Measurements from ENCODE around the gene DLX4.

DLX4 gene

DNA sequence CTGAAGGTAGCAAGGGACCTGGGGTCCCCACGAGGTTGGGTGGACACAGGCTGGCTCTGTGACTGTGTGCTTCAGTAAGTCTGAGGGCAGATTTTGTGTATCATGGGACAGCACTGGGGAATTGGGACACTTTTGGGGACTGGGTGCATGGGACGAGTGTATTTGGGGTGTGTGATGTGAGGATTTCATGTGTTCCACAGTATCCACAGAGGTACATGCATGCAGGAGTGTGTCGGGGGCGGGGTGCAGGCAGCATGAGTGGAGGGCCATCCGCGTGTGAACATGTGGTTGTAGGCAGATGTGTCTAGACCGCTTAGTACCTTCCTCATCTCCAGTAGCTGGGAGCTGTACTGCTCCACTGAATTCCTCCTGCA is 27.1 kb downstream of the DLX4 start:
- no peak overlapping the region for H3K27ac ChIP-seq
- no peaks in the 10 kb centered on the region for H4K20me1 ChIP-seq (ENCODE audit: insufficient read depth)
- H3K9ac ChIP-seq, result no peak overlapping the region
- no peaks in the 10 kb centered on the region for H3K36me3 ChIP-seq (ENCODE audit: insufficient read depth)
- H2AFZ ChIP-seq (ENCODE audit: low read depth), result no peak overlapping the region
- TF ChIP-seq, protein P1, sequence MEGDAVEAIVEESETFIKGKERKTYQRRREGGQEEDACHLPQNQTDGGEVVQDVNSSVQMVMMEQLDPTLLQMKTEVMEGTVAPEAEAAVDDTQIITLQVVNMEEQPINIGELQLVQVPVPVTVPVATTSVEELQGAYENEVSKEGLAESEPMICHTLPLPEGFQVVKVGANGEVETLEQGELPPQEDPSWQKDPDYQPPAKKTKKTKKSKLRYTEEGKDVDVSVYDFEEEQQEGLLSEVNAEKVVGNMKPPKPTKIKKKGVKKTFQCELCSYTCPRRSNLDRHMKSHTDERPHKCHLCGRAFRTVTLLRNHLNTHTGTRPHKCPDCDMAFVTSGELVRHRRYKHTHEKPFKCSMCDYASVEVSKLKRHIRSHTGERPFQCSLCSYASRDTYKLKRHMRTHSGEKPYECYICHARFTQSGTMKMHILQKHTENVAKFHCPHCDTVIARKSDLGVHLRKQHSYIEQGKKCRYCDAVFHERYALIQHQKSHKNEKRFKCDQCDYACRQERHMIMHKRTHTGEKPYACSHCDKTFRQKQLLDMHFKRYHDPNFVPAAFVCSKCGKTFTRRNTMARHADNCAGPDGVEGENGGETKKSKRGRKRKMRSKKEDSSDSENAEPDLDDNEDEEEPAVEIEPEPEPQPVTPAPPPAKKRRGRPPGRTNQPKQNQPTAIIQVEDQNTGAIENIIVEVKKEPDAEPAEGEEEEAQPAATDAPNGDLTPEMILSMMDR (conservative IDR thresholded peaks at IDR 0.05; ENCODE audit: low read depth, low read length), result no peak
- H3K4me1 ChIP-seq (ENCODE audit: low read depth, poor library complexity, severe bottlenecking), result peaks cover 15% of the 10 kb centered on the region
- H3K79me2 ChIP-seq (ENCODE audit: insufficient read depth, low read depth), result no peaks in the 10 kb centered on the region
- H3K4me2 ChIP-seq, result peak overlapping the region; percentile 75; the same call in 1 of the 2 replicates
- H3K4me3 ChIP-seq (IDR thresholded peaks at IDR 0.05; ENCODE audit: insufficient read depth, low read depth, low read length), result no peak overlapping the region
- peaks cover 82% of the 10 kb centered on the region for H3K27me3 ChIP-seq (ENCODE audit: insufficient read depth, low read depth)

DNA sequence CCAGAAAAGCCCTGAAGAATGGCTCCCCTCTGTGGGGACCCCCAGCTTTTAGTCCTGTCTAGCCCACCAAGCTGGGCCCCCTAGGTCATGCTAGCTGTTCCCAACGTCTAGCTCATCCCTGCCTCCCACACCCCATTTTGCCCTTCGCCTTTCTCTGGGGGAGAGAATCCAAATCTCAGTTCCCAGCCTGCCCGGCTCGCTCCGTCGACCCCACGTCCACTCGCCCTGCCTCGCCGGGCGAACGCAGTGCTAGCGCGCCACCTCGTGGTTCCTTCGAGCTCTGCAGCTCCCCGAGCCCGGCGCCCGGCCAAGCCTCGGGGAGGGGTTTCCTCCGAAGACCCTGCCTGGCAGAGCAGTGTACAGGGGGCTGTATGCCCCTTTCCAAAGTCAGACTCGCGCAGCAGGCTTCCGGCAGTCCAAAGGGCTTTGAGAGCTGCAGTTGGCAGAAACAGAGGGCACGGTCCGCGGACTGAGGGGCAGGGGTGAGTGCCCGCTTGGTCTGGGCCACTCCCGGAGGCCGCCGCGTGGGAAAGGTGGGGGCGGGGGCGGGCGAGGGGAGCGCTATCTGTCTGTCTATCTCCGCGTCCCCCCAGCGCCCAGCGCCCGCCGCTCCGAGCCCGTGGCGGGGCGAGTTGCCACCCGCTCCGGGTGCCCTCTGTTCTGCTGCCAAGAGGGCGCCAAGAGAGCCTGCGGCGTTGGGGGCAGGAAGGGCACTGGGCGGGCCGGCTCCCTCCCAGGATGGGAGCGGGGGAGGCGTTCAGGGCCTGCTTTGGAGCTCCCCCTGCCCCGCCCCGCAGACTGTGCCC is 27.7 kb downstream of the DLX4 start:
- no peak overlapping the region for H3K27ac ChIP-seq
- H2AFZ ChIP-seq (ENCODE audit: low read depth), result peak overlapping the region; percentile 95
- TF ChIP-seq, protein P1 (conservative IDR thresholded peaks at IDR 0.05; ENCODE audit: low read depth, low read length), result peak; percentile 98
- no peaks in the 10 kb centered on the region for H3K36me3 ChIP-seq (ENCODE audit: insufficient read depth)
- H3K4me1 ChIP-seq (ENCODE audit: low read depth, poor library complexity, severe bottlenecking), result peaks cover 15% of the 10 kb centered on the region
- H3K4me2 ChIP-seq, result peak overlapping the region; percentile 75
- H4K20me1 ChIP-seq (ENCODE audit: insufficient read depth), result no peaks in the 10 kb centered on the region
- peaks cover 82% of the 10 kb centered on the region for H3K27me3 ChIP-seq (ENCODE audit: insufficient read depth, low read depth)
- no peak overlapping the region for H3K9ac ChIP-seq
- H3K4me3 ChIP-seq (IDR thresholded peaks at IDR 0.05; ENCODE audit: insufficient read depth, low read depth, low read length), result no peak overlapping the region
- H3K79me2 ChIP-seq (ENCODE audit: insufficient read depth, low read depth), result no peaks in the 10 kb centered on the region

DNA sequence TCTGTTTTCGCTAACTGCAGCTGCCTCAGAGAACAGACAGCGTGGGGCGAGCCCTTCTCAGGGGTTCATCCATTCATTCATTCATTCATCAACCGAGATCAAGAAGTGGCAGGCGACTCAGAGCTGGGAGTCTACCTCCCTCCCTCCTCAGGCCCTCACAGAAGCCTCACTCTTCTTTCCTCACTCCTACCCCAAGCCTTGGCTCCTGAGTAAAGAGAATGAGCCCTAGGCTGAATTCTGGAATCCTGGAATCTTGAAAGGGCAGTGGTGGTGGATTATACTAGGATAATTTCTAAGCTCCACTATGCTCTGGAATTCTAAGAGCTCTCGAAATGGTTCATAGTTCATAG is 28.3 kb downstream of the DLX4 start:
- H3K9ac ChIP-seq, result no peak overlapping the region
- H3K36me3 ChIP-seq (ENCODE audit: insufficient read depth), result no peaks in the 10 kb centered on the region
- peaks cover 82% of the 10 kb centered on the region for H3K27me3 ChIP-seq (ENCODE audit: insufficient read depth, low read depth)
- peak overlapping the region; percentile 95 for H2AFZ ChIP-seq (ENCODE audit: low read depth)
- no peak overlapping the region for H3K27ac ChIP-seq
- no peaks in the 10 kb centered on the region for H3K79me2 ChIP-seq (ENCODE audit: insufficient read depth, low read depth)
- TF ChIP-seq, protein P1 (conservative IDR thresholded peaks at IDR 0.05; ENCODE audit: low read depth, low read length), result no peak
- peak overlapping the region; percentile 75; the same call in 1 of the 2 replicates for H3K4me2 ChIP-seq
- H3K4me3 ChIP-seq (IDR thresholded peaks at IDR 0.05; ENCODE audit: insufficient read depth, low read depth, low read length), result no peak overlapping the region
- H4K20me1 ChIP-seq (ENCODE audit: insufficient read depth), result no peaks in the 10 kb centered on the region
- peaks cover 15% of the 10 kb centered on the region for H3K4me1 ChIP-seq (ENCODE audit: low read depth, poor library complexity, severe bottlenecking)

DNA sequence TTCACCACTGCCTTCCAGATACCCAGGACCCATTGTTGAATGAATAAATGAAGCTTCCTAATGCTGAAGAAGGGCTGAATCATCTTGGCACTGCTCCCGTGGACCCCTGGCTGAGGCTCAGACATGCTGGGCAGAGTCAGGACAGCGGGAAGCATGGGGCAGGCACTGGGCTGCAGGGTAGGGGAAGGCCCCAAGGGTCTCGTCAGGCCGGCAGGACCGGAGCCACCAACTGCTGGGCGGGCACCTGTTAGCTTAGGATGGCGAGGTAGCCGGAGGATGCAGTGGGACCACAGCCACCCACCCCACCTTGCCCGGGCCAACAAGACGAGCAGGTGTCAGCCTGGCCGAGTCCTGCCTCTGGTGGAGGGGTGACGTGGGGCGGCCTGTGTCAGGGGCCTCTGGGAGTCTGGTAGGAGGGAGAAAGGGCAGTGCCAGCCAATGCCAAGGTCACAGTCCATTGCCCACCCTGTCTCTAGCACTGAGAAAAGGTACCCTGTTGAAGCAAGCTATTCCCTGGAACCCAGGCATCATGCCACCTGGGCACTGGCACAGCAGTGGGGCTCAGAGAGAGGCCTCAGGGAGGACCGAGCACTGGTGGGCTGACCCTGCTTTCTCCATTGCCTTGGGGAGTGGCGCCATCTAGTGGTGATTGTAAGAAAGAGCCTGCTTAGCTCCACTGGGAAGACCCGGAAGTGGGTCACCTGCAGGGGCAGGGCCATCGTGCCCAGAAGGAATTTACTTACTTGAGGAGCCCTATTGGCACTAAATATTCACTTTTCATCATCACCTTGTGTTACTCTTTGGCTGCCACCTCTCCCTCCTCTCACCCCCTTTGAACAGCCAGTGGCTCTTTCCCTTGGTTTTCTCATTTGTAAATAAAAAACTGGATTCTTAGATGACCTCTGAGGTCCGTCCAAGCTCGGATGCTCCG is 29.0 kb downstream of the DLX4 start:
- H2AFZ ChIP-seq (ENCODE audit: low read depth), result peak overlapping the region; percentile 99
- H3K4me3 ChIP-seq (IDR thresholded peaks at IDR 0.05; ENCODE audit: insufficient read depth, low read depth, low read length), result no peak overlapping the region
- H4K20me1 ChIP-seq (ENCODE audit: insufficient read depth), result no peaks in the 10 kb centered on the region
- H3K27ac ChIP-seq, result no peak overlapping the region
- no peaks in the 10 kb centered on the region for H3K36me3 ChIP-seq (ENCODE audit: insufficient read depth)
- no peaks in the 10 kb centered on the region for H3K79me2 ChIP-seq (ENCODE audit: insufficient read depth, low read depth)
- TF ChIP-seq, protein P1 (conservative IDR thresholded peaks at IDR 0.05; ENCODE audit: low read depth, low read length), result peak; percentile 97
- peaks cover 15% of the 10 kb centered on the region for H3K4me1 ChIP-seq (ENCODE audit: low read depth, poor library complexity, severe bottlenecking)
- H3K9ac ChIP-seq, result no peak overlapping the region
- peaks cover 80% of the 10 kb centered on the region for H3K27me3 ChIP-seq (ENCODE audit: insufficient read depth, low read depth)
- H3K4me2 ChIP-seq, result peak overlapping the region; percentile 46; the same call in 1 of the 2 replicates

Data from KMS-11 (cell line).